Activated CD8-positive, alpha-beta T cell treated with anti-CD3 and anti-CD28 coated beads for 36 hours (primary cell): ENCODE results near the gene ZNF664. TPM values are rescaled to one million over a fixed set of nuclear protein-coding genes. Genes with fewer than 3 reads are reported as not detected.

Experiments
- ATAC-seq: fragments of 200-7000 bp; cut with Tn5 transposase; one replicate; pipeline ENCODE4 v1.10.0; 2021; ENCODE audit warnings: mild to moderate bottlenecking, moderate library complexity
- CTCF ChIA-PET: fragments of 350-600 bp; sonication (Branson Sonifier 250); formaldehyde crosslinking; loops from one replicate; lab custom pipeline; 2021; ENCODE audit warnings: antibody characterized with exemption; lab: Charles Lee
- POLR2A ChIA-PET: fragments of 350-600 bp; sonication (Branson Sonifier 250); formaldehyde crosslinking; loops from one replicate; lab custom pipeline; 2021; ENCODE audit warnings: antibody characterized with exemption; lab: Charles Lee
- DNase-seq: peaks from one replicate; pipeline ENCODE4 v3.0.0-alpha.2; 2020
- H3K27ac Mint-ChIP-seq: one replicate; pipeline ENCODE4 v1.8.0; 2021; ENCODE audit warnings: mild to moderate bottlenecking, mixed read lengths
- H3K27me3 Mint-ChIP-seq: one replicate; pipeline ENCODE4 v1.8.0; 2021; ENCODE audit warnings: mixed read lengths
- H3K36me3 Mint-ChIP-seq: one replicate; pipeline ENCODE4 v1.8.0; 2021; ENCODE audit warnings: low read depth, mixed read lengths
- H3K4me1 Mint-ChIP-seq: one replicate; pipeline ENCODE4 v1.8.0; 2021; ENCODE audit warnings: low read depth, mixed read lengths
- H3K4me3 Mint-ChIP-seq: one replicate; pipeline ENCODE4 v1.8.0; 2021; ENCODE audit warnings: mild to moderate bottlenecking, moderate library complexity, mixed read lengths
- H3K9me3 Mint-ChIP-seq: one replicate; pipeline ENCODE4 v1.8.0; 2021; ENCODE audit warnings: mixed read lengths
- intact Hi-C: fragments of 100-400 bp; cut with micrococcal nuclease; formaldehyde crosslinking; loops from one replicate; pipeline ENCODE4 v1.10.0; 2022
- total RNA-seq, 2 experiments: library from RNA; stranded (reverse); gene quantifications; one replicate each; pipeline ENCODE4 v1.2.3, GENCODE V29; 2021
- TF ChIP-seq, protein P1 (sequence below): fragments of 200-600 bp; IDR thresholded peaks from one replicate; pipeline ENCODE4 v1.8.0; 2022; ENCODE audit warnings: antibody characterized with exemption, mild to moderate bottlenecking

Gene ZNF664
- total RNA-seq, 2 experiments from 2014 or later = 52.9 to 53.4 TPM

DNA sequence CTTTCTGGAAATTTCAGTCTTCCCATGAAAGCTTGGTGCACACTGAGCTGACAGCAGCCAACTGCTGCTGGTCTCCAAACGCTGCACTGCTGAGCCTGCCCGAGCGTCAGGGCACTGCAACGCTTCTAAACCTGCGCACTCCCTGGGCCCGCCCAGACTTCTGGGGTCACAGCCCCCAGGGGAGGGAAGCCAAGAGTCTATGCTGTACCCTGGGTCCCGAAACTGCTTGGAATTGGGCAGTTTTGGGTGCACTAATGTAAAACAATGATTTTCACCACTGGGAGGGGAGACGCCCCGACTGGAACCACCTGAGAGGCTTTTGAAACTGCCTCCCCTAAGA lies 32.4 kb upstream of the ZNF664 start:
- no peak for DNase-seq
- H3K4me1 Mint-ChIP-seq = peaks cover 25% of the 10 kb centered on the region
- H3K36me3 Mint-ChIP-seq = peaks cover 12% of the 10 kb centered on the region
- no peaks in the 10 kb centered on the region for H3K9me3 Mint-ChIP-seq
- POLR2A ChIA-PET = interaction anchor here (1.2 kb wide), 1 partner anchor 25 kb away, joined by 3 read pairs; no protein-coding TSS in a partner anchor
- H3K27me3 Mint-ChIP-seq = no peaks in the 10 kb centered on the region
- no peak overlapping the region for H3K27ac Mint-ChIP-seq
- ATAC-seq = no peak
- no peak overlapping the region for H3K4me3 Mint-ChIP-seq
- intact Hi-C loops = no loop called here
- CTCF ChIA-PET = interaction anchor here (1.1 kb wide), 1 partner anchor 44 kb away, joined by 3 read pairs; no protein-coding TSS in a partner anchor
- TF ChIP-seq, protein P1, sequence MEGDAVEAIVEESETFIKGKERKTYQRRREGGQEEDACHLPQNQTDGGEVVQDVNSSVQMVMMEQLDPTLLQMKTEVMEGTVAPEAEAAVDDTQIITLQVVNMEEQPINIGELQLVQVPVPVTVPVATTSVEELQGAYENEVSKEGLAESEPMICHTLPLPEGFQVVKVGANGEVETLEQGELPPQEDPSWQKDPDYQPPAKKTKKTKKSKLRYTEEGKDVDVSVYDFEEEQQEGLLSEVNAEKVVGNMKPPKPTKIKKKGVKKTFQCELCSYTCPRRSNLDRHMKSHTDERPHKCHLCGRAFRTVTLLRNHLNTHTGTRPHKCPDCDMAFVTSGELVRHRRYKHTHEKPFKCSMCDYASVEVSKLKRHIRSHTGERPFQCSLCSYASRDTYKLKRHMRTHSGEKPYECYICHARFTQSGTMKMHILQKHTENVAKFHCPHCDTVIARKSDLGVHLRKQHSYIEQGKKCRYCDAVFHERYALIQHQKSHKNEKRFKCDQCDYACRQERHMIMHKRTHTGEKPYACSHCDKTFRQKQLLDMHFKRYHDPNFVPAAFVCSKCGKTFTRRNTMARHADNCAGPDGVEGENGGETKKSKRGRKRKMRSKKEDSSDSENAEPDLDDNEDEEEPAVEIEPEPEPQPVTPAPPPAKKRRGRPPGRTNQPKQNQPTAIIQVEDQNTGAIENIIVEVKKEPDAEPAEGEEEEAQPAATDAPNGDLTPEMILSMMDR = no peak

DNA sequence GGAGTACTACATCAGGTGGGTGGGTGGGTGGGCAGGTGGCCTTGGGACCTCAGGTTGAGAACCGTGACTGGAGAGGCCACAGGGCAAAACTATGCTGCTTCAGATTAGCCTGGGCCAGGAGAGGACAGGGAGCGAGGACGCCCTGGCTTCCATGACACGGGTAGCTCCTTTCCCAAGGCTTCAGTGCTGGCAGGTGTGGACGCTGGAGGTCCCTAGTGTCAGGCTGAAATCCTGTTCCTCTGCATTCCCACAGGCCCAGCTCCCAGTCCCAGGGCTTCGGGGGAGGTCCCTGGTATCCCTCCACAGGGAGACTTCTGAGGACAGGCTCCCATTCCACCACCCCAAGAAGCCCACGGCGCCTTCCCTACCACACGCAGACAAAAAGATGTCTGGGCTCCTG lies 32.0 kb upstream of the ZNF664 start:
- TF ChIP-seq, protein P1 = no peak
- Mint-ChIP-seq H3K27me3 (no peaks in the 10 kb centered on the region), H3K36me3 (peaks cover 12% of the 10 kb centered on the region), H3K4me1 (peaks cover 25% of the 10 kb centered on the region), H3K9me3 (no peaks in the 10 kb centered on the region), H3K27ac (no peak overlapping the region), H3K4me3 (no peak overlapping the region)
- ChIA-PET POLR2A (interaction anchor here (1.2 kb wide), 1 partner anchor 24 kb away, joined by 3 read pairs; no protein-coding TSS in a partner anchor), CTCF (interaction anchor here (1.0 to 1.1 kb wide), 2 partner anchors 21 to 43 kb away, joined by 3 to 6 read pairs; no protein-coding TSS in a partner anchor)
- no peak for DNase-seq
- intact Hi-C loops = no loop called here
- ATAC-seq = no peak

DNA sequence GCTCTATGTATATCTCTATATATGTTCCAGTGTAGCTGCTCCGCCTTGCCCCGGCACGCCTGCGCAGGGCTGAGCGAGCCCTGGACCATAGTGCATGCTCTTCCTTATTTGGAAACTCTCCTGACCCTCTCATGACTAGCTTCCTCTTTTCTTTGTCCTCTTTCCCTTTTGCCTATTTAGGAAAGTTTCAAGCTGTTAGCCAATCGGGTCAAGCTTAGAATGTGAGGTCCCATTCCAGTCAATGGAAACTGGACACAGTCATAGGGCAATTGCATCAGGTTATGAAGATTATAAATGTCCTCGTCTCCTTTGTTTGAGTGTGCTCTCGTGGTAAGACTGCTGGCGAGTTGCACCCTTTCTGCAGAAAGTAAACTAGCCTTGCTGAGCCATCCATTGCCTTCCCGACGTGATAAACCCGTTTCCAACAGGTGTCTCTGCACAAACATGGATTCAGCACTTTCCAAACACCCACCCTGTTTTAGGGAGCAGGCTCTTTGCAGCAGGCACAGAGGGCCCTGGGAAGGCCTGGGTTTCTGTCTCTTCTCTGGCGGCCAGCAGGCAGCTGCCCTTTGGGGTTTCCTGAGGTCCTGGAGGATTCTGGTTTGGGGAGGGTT lies 31.3 kb upstream of the ZNF664 start:
- TF ChIP-seq, protein P1 = no peak

DNA sequence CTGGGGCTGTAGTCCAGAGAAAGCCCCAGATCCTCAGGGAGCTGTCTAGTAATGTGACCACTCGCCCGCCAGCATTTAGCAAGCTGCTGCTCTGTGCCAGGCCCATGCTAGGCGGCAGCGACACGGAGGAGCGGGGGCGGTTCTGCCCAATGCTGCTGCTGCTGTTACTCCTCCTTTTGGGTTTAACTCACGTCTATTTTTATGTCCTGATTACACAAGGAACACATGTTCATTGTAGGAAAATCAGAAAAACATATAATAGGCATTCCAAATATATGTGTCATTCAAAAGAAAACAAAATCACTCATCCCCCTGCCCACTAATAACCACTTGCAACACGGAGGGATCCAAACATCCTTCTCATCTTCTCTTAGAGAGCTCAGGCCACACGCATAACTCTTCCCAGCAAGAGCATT lies 30.8 kb upstream of the ZNF664 start:
- Mint-ChIP-seq H3K36me3 (peaks cover 12% of the 10 kb centered on the region), H3K4me3 (no peak overlapping the region), H3K9me3 (no peaks in the 10 kb centered on the region), H3K27ac (no peak overlapping the region), H3K4me1 (peaks cover 20% of the 10 kb centered on the region), H3K27me3 (no peaks in the 10 kb centered on the region)
- POLR2A ChIA-PET = no interaction called here
- DNase-seq (no peak), ATAC-seq (no peak)
- intact Hi-C loops = no loop called here
- CTCF ChIA-PET = interaction anchor here (1.0 kb wide), 1 partner anchor 20 kb away, joined by 6 read pairs; no protein-coding TSS in a partner anchor
- TF ChIP-seq, protein P1 = no peak

More for the DNA sequence above, 31.3 kb upstream of the ZNF664 start:
- no peak overlapping the region for H3K27ac Mint-ChIP-seq
- ChIA-PET CTCF (interaction anchor here (1.0 to 1.1 kb wide), 2 partner anchors 20 to 42 kb away, joined by 3 to 6 read pairs; no protein-coding TSS in a partner anchor), POLR2A (no interaction called here)
- H3K4me1 Mint-ChIP-seq = peaks cover 20% of the 10 kb centered on the region
- no peak for DNase-seq
- H3K27me3 Mint-ChIP-seq = no peaks in the 10 kb centered on the region
- intact Hi-C loops = no loop called here
- H3K4me3 Mint-ChIP-seq = no peak overlapping the region
- peaks cover 12% of the 10 kb centered on the region for H3K36me3 Mint-ChIP-seq
- no peaks in the 10 kb centered on the region for H3K9me3 Mint-ChIP-seq
- no peak for ATAC-seq

DNA sequence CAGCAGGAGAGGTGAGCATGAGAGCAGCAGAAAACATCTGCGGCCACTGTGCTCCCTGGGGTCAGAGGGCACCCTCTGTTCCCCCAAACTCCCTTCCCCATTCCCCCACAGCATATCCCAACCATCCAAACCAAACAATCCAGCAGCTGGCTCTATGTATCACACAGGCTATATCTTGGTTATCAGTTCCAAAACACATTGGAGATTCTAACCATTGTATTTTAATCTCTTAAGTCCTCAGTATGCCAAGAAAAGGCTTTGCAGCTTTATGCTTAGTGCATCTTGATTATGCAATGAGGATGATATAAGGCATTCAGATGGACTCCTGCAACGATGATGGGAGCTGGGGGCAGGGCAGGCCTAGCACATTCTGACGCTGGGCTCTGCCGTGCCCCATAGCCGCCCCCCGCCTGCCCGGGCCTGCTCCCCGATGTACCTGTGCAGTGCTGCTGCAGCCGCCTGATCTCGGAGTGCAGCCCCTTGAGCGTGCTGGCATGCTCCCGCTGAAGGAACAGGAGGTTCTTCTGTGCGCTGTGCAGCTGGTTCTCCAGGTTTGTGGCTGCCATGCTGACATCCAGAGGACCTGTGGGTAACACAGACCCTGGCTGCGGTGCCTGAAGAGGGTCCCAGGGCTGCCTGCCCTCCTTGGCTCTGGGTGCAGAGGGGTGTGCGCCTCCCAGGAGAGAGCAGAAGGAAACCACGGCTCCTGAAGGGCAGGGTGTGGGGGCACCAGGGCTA lies 29.9 kb upstream of the ZNF664 start:
- Mint-ChIP-seq H3K27me3 (no peaks in the 10 kb centered on the region), H3K36me3 (peaks cover 12% of the 10 kb centered on the region), H3K4me3 (no peak overlapping the region), H3K4me1 (peaks cover 11% of the 10 kb centered on the region), H3K27ac (no peak overlapping the region), H3K9me3 (no peaks in the 10 kb centered on the region)
- CTCF ChIA-PET = no interaction called here
- TF ChIP-seq, protein P1 = no peak
- ATAC-seq (no peak), DNase-seq (no peak)
- intact Hi-C loops = no loop called here
- POLR2A ChIA-PET = no interaction called here
